GM12878 (cell line): ENCODE results near the gene ZNF132.

ENCODE experiments used
- CTCF ChIP-seq, 3 experiments: IDR thresholded peaks in 2 of 3; conservative IDR thresholded peaks in 1 of 3; 2 replicates each; pipeline ENCODE4 v1.5.1; 2011; ENCODE audit warnings: low read depth in 3 of 3, low read length in 3 of 3, mild to moderate bottlenecking in 3 of 3, control low read depth in 2 of 3, moderate library complexity in 2 of 3, inconsistent platforms in 1 of 3, mixed read lengths in 1 of 3; ENCODE audit not compliant: control insufficient read depth in 2 of 3, insufficient read depth in 1 of 3; ENCODE audit errors: extremely low read depth in 1 of 3
- TCF7 ChIP-seq: IDR thresholded peaks from 2 replicates; pipeline ENCODE4 v1.6.1; 2014; ENCODE audit warnings: antibody characterized with exemption, borderline replicate concordance

- TF ChIP-seq CTCF (IDR thresholded peaks at IDR 0.05 in 2 of 3, conservative IDR thresholded peaks at IDR 0.05 in 1 of 3; ENCODE audit: control insufficient read depth in 2 of 3, extremely low read depth in 1 of 3, insufficient read depth in 1 of 3, low read depth in 3 of 3, low read length in 3 of 3) (no peak), TCF7 (no peak)
Measured at GRCh38 chr19:58396691-58397532, 43.0 kb downstream of the ZNF132 start.
